ACHN (cell line): Measurements from ENCODE around the gene PTER.

Source experiments
- DNase-seq: peaks from one replicate; pipeline ENCODE4 v3.0.0-alpha.2; 2015
- in situ Hi-C: cut with HindIII; loops from 2 replicates; pipeline ENCODE4 v1.10.0; 2017; ENCODE audit warnings: low sequenced_read_pairs, low pct_ligation_motif_present, low pct_unique_long_range_greater_than_20kb

Gene PTER

GRCh38 chr10:16519908-16520861 lies 83.4 kb downstream of the PTER start:
- in situ Hi-C loops: no loop called here
- DNase-seq: peak; percentile 1

DNA sequence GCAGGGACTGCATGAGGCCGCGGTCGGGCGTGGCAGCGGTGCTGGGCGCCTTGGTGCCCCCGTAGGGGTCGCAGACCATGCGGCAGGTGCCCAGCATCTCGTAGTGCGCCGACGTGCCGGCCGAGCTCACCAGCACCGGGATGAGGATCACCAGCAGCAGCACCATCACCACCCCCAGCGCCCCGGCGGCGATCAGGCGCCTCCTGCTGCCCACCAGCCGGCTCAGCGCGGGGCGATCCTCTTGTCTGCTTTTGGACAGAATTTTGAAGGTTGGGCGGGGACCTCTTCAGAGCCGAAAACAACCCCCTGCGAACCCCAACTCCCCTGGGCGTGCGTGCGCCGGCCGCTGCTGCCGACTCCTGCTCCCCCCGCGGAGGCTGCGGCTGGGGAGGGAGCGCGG lies 84.1 kb downstream of the PTER start:
- in situ Hi-C loops: no loop called here
- DNase-seq: peak; percentile 39

DNA sequence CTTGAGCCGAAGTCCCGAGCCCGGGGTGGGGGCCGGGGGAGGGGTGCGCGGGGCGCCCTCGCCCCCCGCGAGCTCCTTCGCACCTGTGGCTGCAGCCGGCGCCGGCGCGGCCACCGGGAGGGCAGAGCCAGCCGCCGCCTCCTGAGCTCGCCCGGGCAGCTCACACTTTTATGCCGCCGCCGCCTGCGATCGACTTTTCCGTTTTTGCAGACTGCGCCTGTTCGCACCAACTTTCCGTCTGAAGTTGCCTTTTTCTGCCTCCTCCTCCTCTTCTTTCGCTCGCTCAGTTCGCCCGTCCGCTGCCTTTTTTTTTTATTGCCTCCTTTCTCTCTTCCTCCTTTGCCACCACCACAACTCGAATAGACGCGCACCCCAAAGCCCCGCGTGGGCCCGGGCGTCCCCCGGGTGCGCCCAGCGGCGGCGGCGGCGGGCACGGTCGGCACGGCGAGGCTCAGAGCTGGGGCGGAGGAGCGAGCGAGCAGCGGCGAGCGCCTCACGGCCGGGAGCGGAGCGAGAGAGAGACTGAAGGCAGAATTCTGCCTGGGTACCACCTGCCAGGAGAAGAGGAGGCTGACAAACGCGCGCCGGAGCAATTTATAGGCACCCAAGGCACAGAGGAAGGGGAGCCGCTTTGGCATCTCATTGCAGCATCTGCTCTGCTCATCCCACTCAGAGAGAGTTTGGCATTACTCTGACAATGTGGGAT lies 84.7 kb downstream of the PTER start, which contains the start of gene C1QL3:
C1QL3 (minus strand) TSS at position 569 of the 706 bp plus-strand sequence. CDS start 814 bp downstream, outside the sequence.
- in situ Hi-C loops: no loop called here
- peak; percentile 27 for DNase-seq

- DNase-seq: no peak
- in situ Hi-C loops: no loop called here
These were observed 90.6 kb downstream of the PTER start for GRCh38 chr10:16527452-16527851.

DNA sequence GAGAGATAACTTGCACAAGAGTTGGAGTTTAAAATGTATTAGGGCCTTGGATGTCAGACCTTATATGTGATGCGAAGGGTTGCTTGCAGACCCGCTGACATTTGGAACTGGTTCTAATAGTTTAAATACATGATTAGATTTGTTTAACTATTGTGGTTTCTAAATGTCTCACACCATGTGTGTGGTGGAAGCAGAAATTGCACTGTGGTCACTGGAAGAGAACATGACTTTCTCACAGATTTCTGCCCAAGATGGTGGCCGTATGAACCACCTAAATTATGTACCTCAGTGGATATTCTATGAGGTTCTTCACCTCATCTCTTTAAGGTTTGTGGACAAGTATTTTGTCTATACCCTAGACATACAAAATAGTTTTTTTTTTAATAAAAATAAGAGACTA lies 93.0 kb downstream of the PTER start:
- in situ Hi-C loops: no loop called here
- no peak for DNase-seq

GRCh38 chr10:16536155-16536554 lies 99.3 kb downstream of the PTER start:
- in situ Hi-C loops: no loop called here

DNA sequence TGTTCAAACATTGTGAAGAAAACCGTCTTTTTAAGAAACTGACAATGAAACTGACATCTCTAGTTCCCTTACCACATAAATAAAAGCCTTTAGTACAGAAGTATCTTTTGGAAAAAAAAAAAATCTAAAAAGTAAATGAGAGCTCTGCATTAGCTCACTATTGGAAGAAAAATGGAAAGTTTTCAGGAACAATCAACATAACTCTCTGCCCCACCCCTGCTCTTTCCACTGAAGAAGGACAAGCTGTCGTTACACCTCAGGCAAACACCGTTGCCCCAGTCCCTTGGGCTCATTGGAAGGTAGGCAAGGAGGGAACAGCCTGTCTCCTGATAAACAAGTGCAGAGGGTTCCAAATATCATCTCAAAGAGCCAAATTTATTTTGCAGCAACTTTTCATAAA lies 107.3 kb downstream of the PTER start:
- in situ Hi-C loops: no loop called here

More at GRCh38 chr10:16536155-16536554, 99.3 kb downstream of the PTER start:
- no peak for DNase-seq

GRCh38 chr10:16544591-16544990 lies 107.8 kb downstream of the PTER start:
- in situ Hi-C loops: no loop called here
- no peak for DNase-seq

More for the DNA sequence above, 107.3 kb downstream of the PTER start:
- DNase-seq: no peak

DNA sequence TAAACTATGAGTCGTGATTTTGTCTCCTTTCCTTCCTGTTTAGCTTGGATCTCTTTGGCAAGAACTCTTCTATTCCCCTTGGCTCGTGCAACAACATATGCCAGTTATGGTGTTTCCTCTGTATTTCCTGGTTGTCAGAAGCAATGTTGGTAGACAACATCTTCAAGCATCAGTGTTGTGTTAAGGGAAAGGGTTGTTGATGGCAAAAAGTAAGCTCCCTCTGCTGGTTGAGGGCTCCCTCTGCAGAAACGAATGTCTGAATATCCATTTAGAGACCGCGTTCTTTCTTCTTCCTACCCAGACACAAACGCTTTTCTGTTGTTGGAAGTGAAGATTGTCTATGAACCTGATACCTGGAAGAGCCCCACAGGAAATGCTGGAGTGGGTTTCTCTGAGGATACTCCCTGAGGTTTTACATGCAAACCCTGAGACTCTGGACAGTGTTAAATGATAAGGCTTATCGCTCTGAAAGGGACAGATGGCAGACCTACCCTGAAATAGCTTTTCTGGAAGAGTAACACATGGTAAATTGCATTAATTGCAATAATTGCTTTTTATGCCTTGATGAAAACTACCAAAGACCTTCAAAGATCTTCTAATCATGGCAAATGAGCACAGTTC lies 108.4 kb downstream of the PTER start:
- peak; percentile 39 for DNase-seq
- in situ Hi-C loops: no loop called here

- in situ Hi-C loops: no loop called here
- no peak for DNase-seq
These were observed 111.2 kb downstream of the PTER start for GRCh38 chr10:16547973-16548372.

DNA sequence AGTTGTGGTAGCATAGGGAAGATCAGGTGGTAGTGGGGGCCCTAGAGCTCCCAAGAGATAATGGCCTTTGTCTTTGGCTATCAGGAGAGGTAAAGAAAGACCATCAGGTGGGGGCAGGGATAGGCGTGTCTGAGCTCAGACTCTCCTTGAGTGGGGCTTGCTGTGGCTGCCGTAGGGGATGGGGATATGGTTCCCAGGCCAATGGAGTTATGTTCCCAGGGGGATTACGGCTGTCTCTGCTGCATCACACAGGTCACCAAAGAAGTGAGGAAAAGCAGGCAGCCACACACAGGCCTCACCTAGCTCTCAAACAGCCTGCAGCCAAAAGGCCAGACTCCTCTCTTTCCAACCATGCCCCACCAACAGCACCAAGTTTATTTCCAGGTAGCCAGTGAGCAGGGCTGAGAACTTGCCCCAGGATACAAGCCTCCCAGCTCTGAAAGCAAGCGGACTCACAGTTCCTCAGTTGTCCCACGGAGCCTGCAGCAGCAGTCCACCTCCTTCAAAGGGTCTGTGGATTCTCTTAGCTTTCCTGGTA lies 122.5 kb downstream of the PTER start:
- DNase-seq: no peak
- in situ Hi-C loops: no loop called here

GRCh38 chr10:16562891-16563290 lies 126.1 kb downstream of the PTER start:
- DNase-seq: no peak
- in situ Hi-C loops: no loop called here
